GM18907 (cell line): Measurements from ENCODE around the gene CHTOP.
"Not testable (repeated sequence)": the region's sequence is repeated elsewhere in the genome, so short reads cannot be mapped to it uniquely, and the experiment has no call there.

ENCODE experiments used
- ATAC-seq: cut with Tn5 transposase; IDR thresholded peaks from one replicate; pipeline ENCODE4 v1.9.1; 2021; ENCODE audit warnings: mild to moderate bottlenecking, moderate library complexity; ENCODE audit not compliant: unreplicated experiment

Gene CHTOP

DNA sequence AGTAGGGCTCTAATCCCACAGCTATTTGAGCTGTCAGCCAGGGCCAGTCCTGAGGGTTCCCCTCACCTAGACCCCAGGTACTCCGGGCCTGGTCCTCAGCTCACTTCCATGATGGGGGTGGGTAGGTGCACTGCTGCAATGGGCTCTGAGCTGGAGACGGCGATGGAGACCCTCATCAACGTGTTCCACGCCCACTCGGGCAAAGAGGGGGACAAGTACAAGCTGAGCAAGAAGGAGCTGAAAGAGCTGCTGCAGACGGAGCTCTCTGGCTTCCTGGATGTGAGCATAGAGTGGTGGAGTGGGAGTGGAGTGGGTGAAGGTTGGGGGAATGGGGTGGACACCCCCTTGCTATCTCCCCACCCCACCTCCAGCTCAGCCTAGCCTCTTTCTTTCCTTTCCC lies 3.5 kb upstream of the CHTOP start:
- ATAC-seq = no peak

DNA sequence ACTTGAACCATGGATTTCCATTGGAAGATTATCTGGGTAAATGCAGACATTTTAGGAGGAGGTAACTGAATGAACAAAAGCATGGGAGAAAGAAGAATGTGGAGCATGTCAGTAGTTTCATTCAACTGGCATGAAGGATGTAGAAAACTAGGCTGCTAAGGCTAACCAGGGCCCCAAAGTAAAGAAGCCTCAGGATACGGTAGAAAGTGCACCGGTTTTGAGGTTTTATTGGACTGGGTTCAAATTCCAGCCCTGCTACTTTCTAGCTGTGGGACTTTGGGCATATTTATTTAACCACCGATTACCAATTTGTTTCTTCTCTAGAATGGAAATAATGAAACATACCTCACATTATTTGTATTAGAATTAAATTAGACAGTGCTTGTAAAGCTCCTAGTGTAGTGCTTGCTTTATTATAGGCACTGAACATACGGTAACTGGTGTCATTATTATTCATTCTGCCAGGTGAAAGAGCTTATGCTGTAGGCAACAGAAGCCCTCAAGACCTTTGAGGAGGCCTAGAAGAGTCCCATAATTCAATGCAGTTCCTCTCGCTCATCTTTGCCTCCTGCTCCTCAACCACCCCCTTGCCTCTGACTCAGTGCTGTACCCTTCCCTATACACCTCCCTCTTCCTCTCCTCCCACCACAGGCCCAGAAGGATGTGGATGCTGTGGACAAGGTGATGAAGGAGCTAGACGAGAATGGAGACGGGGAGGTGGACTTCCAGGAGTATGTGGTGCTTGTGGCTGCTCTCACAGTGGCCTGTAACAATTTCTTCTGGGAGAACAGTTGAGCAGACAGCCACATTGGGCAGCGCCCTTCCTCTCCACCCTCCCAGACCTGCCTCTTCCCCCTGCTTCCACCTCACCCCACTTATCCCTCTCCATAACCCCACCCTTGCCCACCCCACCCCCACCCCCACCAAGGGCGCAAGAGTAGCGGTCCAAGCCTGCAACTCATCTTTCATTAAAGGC lies 2.5 kb upstream of the CHTOP start:
- no peak for ATAC-seq

DNA sequence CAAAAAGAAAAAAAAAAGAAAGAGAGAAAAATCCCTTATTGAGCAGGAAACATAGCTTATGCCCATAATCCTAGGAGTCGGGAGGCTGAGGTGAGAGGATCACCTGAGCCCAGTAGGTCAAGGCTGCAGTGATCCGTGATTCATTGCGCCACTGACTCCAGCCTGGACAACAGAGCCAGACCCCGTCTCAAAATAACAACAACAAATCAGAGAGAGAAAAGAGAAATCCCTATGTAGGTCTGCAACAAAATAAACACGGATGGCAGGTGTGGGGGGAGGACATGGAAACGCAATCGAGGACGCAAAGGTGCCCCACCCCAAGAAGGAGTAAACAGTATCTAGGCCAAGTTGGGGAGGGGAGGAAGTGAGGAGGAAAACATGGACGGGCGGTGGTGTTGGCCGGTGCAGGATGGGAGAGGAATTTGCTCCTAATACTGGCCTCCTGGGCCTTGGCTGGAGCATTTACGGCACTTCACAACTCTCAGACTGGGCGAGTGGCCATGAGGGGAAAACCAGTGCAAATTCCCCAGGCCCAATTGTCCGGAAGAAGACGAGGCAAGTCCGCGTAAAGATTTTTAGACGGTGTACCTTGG lies 609 bp upstream of the CHTOP start:
- peak; percentile 9 for ATAC-seq

DNA sequence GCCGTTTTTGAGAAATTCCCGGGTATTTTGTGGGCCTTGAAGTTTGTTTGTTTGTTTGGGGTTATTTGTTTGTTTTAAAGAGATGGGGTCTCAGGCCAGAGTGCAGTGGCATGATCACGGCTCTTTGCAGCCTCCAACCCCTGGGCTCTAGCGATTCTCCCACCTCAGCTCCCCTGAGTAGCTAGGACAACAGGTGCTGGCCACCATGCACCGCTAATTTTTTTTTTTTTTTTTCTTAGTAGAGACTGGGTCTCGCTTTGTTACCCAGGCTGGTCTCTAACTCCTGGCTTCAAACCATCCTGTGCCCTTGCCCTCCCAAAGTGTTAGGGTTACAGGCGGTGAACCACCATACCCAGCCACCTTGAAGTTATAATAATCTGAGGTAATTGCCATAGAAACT lies 2.0 kb downstream of the CHTOP start:
- ATAC-seq = no peak

DNA sequence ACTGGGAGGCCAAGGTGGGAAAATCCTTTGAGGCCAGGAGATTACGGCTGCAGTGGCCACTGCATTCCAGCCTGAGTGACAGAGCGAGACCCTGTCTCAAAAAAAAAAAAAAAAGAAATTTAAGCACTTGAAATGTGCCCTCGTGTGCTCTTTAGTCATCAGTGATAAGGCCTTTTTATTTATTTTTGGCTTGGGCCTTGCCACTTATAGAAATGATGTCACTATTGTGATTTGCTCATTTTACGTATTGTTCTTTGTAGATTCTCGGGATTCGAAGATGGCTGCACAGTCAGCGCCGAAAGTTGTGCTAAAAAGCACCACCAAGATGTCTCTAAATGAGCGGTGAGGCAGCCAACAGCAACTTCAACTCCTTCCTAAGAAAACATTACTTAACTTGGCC lies 2.4 kb downstream of the CHTOP start:
- ATAC-seq = no peak

DNA sequence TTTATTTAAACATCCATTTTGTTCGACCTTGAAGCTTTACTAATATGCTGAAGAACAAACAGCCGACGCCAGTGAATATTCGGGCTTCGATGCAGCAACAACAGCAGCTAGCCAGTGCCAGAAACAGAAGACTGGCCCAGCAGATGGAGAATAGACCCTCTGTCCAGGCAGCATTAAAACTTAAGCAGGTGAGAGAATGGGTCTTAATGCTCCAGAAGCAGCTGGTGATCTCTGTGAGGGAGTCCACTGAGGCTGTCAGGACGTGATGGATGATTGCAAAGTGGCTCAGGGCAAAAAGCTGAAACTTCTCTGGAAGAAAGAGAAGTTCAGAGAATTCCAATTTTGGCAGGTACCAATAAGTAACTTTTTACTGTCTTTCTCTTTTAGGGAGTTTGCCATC lies 4.4 kb downstream of the CHTOP start:
- no peak for ATAC-seq

DNA sequence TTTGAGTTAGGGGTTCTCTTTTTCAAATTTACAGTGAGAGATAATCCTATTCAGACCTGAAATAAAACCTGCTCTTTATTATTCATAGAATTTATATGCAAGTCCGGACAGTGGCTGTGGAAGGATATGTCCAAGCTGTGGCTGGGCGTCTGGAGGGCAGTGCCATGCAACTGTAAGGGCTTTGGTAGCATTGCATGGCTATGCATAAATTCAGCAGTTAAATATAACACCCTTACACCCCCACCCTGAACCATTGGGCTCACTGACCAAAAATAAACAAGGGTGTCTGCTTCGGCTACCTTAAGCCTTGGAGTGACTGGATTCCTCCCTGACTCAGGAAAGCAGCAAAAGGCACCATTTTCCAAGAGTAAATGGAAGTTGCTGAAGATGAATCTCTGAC lies 5.4 kb downstream of the CHTOP start:
- ATAC-seq = no peak

DNA sequence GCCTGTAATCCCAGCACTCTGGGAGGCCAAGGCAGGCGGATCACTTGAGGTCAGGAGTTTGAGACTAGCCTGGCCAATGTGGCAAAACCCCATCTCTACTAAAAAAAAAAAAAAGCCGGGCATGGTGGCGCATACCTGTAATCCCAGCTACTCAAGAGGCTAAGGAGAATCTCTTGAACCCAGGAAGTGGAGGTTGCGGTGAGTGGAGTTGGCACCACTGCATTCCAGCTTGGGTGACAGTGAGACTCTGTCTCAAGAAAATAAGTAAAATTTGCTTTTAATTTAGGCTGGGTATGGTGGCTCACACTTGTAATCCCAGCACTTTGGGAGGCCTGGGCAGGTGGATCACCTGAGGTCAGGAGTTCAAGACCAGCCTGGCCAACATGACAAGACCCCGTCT lies 6.3 kb downstream of the CHTOP start:
- not testable (repeated sequence) for ATAC-seq

DNA sequence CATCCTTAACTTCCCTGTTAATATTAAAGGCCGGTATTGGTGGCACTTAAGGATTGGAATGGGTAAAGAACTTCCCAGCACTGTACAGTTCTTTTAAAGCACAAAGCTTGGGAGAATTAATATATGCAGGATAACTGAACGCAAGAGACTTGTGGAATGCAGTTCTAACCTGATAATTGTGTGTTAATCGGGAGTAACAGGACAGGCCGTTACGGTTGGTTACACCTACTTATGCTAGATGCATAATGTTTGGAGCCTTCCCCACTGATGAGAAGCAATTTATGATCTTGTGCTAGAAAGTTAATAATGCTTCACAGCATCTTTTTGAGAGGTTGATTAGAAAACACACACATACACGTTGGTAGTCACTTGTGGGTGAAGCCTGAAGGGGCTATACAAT lies 7.0 kb downstream of the CHTOP start:
- no peak for ATAC-seq

DNA sequence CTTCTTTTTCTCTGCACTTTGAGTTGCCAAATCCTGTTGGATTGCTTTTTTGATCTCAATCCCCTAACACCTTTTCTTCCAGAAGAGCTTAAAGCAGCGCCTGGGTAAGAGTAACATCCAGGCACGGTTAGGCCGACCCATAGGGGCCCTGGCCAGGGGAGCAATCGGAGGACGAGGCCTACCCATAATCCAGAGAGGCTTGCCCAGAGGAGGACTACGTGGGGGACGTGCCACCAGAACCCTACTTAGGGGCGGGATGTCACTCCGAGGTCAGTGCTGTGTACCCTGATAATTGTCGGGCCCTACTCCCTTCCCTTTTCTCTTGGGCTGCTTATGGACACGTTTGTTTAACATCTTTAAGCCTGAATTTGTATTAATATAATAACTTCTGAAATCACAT lies 8.3 kb downstream of the CHTOP start:
- no peak for ATAC-seq

DNA sequence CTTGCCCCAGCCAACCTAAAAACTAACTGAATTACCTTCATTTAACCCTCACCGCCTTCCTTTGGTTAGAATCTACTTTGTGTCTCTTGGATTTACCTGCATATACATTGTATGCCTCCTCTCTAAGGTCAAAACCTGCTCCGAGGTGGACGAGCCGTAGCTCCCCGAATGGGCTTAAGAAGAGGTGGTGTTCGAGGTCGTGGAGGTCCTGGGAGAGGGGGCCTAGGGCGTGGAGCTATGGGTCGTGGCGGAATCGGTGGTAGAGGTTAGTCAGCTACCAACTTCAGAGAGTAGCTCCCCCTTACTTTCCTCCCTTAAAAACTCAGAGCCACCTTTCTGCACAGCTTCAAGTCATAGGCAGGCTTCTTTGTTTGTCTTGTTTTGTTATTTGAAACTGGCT lies 9.2 kb downstream of the CHTOP start:
- no peak for ATAC-seq

DNA sequence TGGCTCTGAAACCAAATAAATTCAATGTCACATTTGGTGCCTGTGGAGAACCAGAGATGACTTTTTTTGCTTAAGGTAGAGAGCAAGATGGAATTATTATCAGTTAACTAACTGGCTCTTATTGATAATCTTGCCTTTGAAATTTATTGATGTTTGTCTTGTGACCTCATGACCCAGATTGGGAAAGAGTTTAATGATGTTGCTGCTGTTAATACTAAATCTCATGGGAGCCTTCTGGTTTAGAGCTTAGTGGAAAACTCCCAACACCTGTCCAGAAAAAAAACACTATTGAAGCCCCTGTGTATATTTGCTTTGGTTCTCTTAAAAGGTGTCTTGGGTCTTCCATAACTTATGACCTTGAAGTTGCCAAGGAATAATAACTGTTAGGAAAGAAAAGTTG lies 9.9 kb downstream of the CHTOP start:
- ATAC-seq = no peak

DNA sequence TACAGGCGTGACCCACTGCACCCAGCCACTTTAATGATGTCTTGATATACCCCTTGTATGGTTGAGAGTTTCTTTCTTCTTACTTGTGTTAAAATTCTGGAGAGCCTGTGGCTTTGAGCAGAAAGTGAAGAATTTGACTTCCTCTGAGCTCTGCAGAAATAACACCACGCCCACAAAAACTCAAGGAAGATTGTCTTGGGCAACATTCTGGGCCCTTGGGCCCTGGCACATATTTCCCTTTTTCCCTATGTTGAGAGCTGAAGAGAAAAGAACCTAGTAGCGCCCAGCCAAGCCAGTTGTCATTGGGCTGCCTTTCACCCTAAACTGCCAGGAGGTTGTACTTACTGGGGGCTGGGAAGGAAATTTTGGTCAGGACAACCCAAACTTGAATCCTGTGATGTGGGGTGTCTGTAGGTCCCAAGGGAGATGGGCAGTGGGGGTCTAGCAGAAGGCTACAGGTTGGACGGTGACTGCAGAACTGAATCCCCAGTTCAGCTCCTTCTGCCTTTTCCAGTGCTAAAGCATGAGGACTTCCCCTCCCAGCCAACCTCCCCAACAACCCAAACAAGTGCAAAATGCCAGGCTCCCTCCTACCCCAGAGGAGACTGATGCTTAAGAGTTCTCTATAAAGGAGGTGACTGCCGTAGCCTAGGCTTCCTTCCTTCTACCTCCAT lies 12.9 kb downstream of the CHTOP start:
- no peak for ATAC-seq

DNA sequence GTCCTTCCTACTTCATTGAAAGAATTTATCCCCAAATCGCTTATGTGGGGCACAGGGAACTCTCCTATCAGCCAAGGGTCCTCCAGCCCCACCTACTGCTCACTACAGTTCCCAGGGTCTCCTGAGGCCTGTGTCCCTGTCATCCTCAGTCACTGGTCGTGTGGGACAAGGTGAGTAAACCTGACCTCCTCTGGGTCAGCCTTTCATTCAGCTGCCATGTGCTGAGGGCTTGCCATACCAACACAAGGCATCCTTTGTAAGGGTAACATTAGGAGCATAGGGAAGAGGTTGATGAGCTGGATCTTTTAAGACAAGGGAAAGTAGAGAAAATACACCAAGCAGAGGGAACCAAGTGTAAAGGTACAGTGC lies 13.5 kb downstream of the CHTOP start:
- no peak for ATAC-seq

DNA sequence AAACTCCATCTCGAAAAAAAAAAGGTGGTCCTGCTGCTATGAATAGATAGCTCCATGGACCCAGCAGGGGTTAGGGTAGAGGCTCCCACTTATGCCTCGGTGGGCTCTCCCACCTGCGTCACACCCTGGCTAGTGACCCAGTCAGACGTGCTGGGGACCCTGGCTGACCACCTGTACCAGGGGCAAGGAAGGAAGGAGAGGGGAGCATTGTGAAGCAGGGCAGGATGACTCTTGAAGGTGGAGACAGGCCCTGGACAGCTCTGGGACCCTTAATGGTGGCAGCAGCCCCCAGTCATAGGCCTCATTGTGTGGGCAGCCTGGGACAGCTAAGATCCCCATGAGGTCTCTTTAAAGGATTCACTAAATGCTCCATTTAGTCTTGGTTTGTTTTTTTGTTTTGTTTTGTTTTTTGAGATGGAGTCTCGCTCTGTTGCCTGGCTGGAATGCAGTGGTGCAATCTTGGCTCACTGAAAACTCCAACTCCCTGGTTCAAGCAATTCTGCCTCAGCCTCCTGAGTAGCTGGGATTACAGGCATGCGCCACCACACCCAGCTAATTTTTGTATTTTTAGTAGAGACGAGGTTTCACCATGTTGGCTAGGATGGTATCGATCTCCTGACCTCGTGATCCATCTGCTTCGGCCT lies 14.3 kb downstream of the CHTOP start:
- ATAC-seq = no peak

DNA sequence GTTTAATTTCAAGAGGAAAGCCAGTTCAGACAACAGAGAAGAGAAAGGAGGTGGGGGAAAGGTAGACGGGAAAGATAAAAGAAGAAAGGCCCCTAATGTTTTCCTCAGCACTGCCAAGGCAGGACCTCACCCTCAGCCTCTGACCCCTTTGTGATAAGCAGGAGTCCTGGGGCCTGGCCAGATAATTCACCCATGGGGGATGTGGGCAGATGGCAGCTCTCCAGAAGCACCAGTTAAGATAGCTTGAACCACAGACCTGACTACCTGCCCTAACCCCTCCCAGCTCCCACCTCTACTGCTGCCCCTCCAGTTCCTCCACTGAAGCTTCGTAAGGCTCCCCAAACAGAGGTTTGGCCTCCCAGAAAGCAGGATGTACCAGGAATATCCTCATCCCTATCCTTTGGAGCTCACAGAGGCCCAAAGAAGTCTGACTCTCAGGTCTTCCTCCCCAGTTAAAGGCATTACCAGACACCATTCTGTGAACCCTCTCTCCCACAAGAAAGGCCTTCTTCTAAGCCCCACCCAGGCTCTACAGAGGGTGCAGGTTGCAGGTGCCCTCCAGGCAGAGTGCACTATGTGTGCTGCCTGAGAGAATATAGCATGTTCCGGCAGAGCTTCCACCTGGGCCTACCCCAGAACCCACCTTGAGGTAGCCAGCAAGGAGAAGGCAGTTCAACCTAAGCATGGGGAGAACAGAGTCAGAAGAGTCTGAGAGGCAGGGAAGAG lies 15.4 kb downstream of the CHTOP start:
- no peak for ATAC-seq

DNA sequence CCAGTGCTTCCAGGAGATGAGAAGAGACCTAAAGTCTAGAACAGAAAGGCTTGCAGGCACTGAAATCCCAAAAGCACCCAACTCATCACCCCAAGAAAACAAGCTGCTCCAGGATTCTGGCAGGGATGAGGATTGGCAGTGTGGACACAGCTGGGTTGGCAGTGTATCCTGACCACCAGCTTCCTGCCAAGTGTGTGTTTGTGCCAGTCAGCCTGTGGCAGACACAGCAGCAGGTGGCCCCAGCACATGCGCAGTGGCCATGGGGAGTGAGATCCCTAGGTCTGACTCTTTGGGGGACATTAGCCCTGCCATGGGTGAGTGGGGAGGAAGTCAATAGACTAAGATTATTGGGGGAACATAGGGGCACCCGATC lies 16.0 kb downstream of the CHTOP start:
- no peak for ATAC-seq

DNA sequence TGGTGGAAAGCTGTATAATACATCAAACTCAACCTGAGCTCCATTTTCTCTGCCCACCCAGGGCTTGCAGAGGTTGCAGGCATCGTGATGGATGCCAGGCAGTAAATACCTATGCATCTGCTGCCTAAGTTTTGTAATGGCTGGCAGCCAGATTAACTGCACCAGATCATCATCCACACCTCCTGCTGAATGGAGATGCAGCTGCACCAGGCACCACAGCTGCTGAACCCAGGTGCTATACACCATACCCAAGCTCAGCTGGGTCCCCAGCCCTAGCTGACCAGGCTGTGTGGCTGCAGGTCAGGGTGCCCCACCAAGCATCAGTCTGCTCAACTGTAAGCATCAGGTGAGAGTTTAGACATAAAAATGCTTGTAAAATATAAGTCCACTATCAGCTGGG lies 17.9 kb downstream of the CHTOP start:
- ATAC-seq = no peak

DNA sequence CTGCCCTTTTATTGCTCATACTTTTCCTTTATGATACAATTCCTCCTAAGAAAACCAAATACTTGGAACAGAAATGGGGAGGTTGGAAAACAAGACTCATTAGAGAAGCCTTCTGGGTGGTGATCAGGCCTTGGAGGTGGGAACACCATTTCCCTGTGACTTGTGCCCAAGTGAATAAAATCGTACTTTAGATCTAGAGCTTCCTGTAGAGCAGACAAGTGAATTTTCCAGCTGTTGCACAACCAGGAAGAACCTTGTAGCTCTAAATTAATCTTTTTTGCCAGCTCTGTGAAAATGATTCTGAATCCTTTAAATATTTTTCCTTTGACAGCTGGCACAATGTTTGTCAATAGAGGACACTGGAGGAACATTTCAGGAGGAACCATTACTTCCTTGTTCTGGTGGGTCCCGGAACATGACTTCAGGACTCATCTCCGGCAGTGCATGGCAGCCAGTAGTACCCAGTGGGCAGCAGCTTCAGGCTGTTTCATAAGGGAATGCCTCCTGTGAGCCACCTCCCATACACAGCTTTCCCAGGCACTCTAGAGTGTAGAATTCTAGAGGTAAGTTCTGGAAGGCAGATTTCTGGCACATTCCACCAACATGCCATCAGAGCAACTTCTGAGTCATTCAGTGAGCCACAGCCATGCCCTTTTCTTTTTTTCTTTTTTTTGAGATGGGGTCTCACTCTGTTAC lies 19.1 kb downstream of the CHTOP start:
- no peak for ATAC-seq

DNA sequence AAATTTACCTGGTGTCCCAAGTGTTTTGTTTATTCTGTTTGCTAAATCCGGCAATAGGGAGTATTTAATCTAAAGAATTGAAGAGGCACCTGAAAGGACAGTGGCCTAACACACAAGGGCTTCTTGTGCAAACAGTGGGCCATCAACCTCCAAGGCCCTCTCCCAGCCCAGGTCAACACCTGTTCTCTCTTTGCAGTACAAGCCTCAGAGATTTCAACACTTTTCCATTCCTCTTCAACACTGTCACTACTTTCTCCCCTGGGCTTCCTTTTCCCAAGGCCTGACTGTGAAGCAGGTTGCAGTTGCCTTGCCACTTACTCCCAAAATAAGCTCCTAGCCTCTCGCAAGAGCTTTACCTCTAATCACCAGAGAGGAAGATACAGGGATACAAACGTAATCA lies 21.5 kb downstream of the CHTOP start:
- no peak for ATAC-seq
